GM18519 (cell line): ENCODE data around the gene YWHAE.
"Not testable (repeated sequence)": the region's sequence is repeated elsewhere in the genome, so short reads cannot be mapped to it uniquely, and the experiment has no call there.

Experiments
- ATAC-seq: cut with Tn5 transposase; IDR thresholded peaks from one replicate; pipeline ENCODE4 v1.9.1; 2021; ENCODE audit warnings: mild to moderate bottlenecking, moderate library complexity; ENCODE audit not compliant: unreplicated experiment, low FRiP score

The YWHAE gene

DNA sequence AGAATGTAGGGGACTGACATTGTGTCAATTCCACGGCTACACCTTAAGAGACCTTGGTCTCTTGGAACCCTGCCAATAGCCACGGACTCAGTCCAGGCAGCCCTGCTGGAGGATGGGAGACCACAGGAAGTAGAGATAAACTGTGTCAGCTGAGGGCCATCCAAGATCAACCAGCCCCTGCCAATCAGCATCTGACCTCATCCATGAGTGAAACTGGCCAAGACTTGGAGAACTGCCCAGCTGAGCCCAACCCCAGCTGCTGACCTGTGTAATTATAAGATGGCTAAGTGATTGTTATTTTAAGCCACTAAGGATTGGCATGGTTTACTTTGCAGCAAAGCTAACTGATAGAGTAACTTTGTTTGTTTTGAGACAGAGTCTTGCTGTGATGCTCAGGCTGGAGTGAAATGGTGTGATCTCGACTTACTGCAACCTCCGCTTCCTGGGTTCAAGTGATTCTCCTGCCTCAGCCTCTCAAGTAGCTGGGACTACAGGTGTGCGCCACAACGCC lies 13.3 kb upstream of the YWHAE start:
- no peak for ATAC-seq

DNA sequence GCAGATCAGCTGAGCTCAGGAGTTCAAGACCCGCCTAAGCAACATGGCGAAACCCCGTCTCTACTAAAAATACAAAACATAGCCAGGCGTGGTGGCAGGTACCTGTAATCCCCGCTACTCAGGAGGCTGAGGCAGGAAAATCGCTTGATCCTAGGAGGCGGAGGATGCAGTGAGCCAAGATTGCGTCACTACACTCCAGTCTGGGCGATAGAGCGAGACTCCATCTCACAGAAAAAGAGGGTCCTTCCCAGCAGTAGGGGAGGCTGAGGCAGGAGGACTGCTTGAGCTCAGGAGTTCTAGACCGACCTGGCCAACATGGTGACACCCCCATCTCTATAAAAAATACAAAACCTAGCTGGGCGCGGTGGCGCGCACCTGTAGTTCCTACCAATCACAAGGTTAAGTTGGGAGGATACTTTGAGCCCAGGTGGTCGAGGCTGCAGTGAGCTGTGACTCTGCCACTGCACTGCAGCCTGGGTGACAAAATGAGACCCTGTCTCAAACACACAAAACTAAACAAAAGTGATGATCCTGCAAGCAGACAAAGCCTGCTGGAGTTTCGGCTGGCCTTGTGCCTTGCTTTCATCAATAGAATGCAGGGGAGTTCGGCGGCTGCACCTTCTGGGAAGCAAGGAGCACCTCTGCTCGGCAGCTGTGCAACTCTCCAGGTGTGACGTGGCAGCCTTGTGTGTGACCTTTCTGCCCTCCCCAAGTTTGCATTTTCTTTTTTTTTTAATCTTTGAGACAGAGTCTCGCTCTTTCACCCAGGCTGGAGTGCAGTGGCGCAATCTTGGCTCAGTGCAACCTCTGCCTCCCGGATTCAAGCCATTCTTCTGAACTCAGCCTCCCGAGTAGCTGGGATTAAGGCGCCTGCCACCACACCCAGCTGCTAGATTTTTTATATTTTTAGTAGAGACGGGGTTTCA lies 12.4 kb upstream of the YWHAE start:
- ATAC-seq, result no peak

DNA sequence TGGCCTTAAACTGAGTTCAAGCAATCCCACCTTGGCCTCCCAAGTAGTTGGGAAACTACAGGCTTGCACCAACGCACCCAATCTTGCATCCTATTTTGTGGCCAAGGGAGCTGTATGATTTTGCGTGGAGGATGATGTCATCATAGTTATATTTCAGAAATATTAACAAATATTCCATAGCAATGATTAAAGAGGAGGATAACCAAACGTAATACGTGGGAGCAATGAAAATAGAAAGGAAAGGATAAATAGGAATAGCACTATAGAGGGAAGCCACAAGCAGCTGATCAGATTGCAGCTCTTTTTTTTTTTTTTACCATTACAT lies 2.2 kb upstream of the YWHAE start:
- ATAC-seq, result no peak

DNA sequence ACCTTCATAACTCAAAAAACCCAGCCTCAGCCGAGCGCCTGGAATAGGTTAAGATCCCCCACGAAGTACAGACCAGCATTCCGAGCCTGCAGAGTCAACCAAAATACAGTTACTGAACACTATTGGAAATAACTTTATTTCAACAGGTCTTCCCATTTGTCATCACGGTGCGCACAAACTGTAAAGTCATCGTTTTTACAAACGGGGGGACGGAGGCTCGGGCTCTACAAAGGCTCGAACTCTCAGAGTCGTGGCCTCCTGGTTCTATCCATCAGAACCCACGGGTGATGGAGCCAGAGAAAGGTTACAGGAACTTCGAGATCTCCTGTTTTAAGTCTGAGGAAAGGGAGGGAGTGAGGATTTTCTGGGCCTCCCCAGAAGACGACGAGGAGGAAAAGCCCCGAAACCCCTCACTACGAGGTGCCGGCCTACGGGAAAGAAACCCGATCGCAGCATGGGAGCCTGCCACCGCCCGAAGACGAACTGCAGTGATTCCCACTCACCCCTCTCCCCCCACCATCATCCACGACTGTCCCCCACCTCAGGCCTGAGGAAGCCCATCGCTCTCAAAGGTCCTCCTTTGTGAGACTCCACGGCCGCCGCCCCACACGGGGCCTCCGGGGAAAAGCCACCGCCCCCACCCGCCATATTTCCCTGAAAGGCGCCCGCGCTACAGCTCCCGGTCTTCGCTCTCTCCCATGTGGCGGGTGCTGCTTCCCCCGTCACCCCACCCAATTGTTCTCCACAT lies 917 bp downstream of the YWHAE start:
- ATAC-seq, result no peak

DNA sequence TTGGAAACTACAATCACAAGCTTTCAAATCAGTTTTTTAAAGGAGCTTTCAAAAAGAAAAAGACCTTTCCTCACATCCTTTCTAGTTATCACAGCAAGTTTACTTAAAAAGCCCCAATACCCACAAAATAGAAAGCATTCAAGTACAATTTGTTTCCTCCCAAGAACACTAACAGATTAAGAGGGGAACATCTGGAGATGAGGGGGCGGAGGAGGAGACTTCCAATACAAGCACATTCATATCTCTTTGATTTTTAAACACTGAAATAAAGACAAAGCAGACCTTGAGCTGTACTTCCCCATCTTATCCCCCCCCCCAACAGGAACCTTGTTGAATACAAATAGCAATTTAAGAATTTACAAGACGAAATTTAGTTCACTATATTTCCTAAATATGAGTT lies 2.0 kb downstream of the YWHAE start:
- ATAC-seq, result no peak

DNA sequence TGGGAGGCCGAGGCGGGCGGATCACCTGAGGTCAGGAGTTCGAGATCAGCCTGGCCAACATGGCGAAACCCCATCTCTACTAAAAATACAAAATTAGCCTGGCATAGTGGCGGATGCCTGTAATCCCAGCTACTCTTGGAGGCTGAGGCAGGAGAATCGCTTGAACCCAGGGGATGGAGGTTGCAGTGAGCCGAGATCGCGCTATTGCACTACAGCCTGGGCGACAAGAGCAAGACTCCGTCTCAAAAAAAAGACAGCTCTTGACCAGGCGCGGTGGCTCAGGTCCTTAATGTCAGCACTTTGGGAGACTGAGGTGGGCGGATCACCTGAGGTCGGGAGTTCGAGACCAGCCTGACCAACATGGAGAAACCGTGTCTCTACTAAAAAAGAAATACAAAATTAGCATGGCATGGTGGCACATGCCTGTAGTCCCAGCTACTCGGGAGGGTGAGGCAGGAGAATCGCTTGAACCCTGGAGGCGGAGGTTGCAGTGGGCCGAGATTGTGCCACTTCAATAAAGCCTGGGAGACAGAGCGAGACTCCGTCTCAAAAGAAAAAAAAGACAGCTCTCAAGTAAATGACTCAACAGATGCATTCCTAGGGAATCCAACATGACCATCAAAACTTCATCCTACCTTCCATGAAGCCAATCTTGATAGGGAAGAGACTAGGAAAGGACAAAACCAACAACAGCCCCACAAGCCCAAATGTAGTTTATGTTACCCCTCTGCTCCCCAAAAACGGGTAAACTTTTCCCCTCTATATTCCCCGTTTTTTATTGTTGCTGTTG lies 4.0 kb downstream of the YWHAE start:
- not testable (repeated sequence) for ATAC-seq

DNA sequence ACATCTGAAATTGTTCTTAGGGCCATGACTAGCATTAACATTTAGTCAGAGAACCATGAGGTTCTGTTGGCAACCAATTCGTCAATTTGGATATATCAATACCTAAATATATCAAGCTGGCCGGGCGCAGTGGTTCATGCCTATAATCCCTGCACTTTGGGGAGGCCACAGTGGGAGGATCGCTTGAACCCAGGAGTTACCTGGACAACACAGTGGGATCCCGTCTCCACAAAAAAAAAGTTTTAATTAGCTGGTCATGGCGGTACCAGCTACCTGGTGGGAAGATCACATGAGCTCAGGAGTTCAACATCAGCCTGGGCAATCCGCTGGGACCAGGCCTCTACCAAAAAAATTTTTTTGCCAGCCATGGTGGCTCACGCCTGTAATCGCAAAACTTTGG lies 8.4 kb downstream of the YWHAE start:
- no peak for ATAC-seq

DNA sequence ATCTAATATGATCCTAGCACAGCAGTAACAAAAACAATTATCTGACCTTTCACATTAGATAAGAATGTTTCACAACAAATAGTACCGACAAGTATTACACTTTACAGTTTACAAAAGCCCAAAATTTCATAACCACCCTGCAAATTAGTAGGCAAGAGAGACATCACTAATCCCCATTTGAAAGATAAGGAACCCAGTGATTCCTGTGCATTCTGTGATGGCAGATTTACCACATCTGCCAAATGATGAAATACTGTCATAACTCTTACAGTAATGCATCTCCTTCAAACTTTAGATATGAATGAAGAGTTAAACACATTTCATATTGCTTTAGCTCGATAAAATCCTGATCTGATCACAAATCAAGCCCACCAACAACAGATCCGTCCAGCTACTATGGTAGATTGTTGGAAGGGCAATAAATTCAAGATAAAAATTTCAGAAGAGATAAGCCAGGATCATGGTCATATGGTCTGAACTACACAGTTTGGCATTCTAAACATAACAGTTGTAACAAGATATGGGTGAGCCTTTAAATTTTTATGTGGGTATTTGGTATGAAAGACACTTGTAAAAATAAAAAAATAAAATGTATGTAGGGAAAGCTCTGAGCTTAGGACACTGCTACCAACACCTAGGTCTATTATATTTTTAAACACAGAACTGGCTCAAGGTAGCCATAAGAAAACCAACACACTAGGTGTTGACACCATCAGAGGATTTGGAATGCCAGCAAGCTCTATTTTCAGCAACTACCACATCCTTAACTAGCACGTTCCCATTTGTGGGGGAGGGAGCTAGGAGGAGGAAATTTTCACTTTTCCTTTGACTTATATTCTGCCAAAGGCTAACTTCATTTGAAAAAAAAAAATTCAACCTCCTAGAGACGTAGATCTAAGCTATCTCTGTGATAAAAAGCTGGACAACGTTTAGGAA lies 9.3 kb downstream of the YWHAE start:
- no peak for ATAC-seq

DNA sequence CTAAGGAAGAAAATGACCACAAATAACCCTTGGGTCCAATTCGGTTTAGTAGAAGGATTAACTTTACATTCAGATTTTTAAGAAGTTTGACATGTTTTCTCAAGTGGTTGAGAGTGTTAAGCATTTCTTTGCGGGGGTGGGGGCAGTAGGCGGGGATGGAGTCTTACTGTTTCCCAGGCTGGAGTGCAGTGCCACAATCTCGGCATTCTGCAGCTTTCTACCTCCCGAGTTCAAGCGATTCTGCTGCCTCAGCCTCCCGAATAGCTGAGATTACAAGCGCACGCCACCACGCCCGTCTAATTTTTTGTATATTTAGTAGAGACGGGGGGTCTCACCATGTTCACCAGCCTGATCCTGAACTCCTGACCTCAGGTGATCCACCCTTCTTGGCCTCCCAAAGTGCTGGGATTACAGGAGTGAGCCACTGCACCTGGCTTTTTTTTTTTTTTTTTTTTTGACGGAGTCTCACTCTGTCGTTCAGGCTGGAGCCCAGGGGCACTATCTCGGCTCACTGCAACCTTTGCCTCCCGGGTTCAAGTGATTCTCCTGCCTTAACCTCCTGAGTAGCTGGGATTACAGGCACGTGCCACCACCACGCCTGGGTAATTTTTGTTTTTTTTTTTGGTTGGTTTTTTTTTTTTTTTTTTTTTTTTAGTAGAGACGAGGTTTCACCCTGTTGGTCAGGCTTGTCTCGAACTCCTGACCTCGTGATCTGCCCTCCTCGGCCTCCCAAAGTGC lies 12.4 kb downstream of the YWHAE start:
- not testable (repeated sequence) for ATAC-seq

DNA sequence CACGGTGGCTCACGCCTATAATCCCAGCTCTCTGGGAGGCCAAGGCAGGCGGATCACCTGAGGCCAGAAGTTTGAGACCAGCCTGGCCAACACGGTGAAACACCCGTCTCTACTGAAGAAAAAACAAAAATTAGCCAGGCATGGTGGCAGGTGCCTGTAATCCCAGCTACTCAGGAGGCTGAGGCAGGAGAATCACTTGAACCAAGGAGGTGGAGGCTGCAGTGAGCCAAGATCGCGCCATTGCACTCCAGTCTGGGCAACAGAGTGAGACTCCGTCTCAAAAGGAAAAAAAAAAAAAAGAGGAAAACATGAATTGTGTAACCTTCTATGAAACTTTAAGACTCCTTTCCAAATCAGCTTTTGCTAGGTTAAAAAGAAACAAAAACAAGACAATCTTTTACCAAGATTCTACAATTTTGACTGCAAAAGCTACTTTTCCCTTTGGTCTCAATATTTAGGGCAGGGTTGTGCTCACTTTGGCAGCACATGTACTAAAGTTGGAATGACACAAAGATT lies 13.3 kb downstream of the YWHAE start:
- not testable (repeated sequence) for ATAC-seq

DNA sequence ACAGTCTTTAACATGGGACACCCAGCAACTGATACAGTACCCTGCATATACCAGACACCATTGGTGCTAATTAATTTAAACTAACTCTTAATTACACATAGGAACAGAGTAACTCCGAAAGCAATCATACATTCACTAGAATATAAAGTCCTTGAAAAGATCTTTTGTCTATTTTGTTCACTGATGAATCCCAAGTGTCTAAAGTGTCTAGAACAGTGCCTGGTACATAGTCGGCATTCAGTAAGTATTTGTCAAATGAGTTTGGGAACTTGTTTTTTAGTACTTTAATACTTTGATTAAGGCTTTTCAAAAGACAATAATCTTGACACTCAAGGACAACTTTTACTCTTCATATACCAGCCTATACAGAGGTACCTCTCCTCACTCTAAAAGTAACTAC lies 13.8 kb downstream of the YWHAE start:
- ATAC-seq, result no peak

DNA sequence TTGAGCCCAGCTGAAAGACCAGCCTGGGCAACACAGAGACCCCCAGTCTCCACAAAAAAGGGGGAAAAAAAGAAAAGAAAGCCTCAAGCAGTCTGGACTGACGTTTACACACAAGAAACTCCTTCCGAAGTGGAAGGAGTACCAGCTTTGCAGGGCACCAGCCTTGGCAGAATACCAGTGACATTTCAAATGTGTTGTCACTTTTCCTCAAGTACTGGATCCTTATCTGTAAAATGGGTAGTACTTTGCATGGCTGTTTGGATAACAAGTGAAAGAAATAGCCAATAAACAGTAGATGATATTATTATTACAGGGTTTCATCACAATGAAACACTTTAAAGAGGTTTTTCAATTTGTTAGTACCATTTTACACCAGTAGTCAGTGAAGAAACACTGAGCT lies 14.2 kb downstream of the YWHAE start:
- no peak for ATAC-seq

DNA sequence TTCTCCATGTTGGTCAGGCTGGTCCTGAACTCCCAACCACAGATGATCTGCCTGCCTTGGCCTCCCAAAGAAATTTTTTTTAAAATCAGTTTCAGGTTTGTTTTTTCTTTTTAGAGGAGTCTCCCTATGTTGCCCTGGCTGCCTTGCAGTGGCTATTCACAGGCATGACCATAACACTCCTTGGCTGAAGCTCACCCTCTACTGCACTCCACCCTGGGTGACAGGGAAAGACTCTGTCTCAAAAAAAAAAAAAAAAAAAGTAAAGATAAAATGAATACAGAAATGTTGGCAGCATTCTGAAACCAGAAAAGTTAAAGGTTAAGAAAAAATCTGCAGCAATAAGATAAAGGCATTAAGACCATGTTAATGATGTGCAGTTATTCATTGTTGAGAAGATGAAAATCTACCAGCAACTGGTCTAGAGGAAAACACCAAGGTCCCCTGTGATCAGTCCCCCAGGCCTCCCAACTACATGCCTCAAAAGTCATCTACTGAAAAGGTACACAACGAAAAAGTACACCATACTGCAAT lies 15.1 kb downstream of the YWHAE start:
- ATAC-seq, result no peak

DNA sequence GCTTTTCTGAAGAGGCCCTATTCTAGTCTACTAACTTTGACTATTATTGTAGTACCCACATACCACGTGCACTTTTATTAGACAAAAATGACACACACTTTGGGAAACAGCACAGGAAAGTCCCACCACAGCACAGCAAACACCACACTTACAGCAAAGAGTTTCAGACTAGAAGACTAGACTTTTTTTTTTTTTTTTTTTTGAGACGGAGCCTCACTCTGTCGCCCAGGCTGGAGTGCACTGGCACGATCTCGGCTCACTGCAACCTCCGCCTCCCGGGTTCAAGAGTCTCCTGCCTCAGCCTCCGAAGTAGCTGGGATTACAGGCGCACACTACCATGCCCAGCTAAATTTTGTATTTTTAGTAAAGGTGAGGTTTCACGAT lies 20.1 kb downstream of the YWHAE start:
- ATAC-seq, result no peak

DNA sequence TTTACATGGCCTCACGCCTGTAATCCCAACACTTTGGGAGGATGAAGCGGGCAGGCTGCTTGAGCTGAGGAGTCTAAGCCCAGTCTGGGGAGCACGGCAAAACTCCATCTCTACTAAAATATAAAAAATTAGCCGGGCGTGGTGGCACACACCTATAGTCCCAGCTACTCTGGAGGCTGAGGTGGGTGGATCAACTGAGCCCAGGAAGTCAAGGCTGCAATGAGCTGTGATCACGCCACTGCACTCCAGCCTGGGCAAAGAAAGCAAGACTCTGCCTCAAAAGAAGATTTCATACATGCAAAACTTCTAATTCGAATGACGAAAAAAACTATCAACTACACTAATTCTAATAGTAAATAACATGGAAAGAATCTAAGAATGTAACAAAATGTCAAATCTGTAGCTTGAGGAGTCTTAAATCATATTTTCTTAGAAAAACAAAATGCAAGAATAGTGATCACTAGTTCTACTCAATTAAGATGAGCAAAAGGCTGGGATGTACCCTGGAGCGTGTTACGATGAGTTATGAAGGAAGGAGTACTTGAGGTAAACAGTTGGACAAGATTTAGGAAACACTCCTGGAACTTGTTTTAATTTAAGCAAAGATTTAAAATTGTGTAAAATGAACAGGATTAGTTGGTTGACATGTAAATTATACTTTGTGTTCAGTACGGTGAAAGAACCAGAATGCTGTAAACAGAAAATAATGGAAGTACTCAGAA lies 20.7 kb downstream of the YWHAE start:
- no peak for ATAC-seq

DNA sequence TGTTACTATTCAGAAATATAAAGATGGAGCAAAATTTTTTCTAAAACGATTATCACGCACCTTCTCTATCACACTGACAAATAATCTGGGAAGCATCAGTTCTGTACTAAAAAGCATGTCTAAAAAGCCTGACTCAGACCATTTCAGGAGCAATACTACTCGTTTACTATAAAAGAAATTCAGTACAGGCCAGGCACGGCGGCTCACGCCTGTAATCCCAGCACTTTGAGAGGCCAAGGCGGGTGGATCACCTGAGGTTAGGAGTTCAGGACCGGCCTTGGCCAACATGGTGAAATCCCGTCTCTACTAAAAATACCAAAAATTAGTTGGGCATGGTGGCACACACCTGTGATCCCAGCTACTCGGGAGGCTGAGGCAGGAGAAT lies 21.6 kb downstream of the YWHAE start:
- ATAC-seq, result not testable (repeated sequence)

DNA sequence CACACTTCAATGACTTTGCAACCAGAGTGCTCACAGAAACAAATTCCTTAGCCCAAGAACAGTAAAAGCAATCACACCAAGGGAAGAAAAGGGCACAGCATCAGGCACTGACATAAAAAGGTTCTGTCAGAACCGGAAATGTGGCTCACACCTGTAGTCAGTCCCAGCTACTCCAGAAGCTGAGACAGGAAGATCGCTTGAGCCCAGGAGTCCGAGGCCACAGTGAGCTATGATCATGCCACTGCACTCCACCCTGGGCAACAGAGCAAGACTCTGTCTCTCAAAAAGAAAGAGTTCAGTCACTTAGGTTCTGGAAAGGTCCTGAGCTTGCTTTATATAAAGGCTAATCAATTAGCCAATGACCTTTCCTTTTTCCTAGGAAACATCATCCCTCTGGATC lies 22.7 kb downstream of the YWHAE start:
- ATAC-seq, result no peak

DNA sequence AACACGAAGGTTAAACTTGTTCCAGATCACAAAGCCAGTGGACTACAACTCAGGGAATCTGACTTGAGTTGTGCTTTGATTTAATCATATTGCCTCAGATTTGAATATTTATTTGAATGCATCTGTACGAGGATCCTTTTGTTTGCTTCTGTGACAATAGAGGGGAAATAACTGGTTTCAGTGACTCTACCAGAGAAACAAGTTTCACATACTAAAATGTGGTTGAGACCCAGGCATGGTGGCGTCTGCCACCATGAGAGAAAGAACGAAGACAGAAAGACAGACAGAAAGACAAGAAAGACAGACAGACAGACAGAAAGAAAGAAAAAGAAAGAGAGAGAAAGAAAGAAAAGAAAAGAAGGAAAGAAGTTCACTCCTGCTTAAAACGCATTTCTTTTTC lies 24.0 kb downstream of the YWHAE start:
- no peak for ATAC-seq
